Fibroblast of villous mesenchyme (primary cell): ENCODE results near the gene TPI1. TPM values are rescaled to one million over a fixed set of nuclear protein-coding genes. Genes with fewer than 3 reads are reported as not detected.
A peak's percentile ranks its signal among the peaks of the same experiment; 100 is the strongest.

ENCODE experiments used
- DNase-seq: peaks from one replicate; pipeline ENCODE4 v3.0.0-alpha.2; 2010; ENCODE audit warnings: low read depth
- H3K4me3 ChIP-seq: 2 replicates; pipeline ENCODE4 v1.5.1; 2011; ENCODE audit warnings: low read depth, mild to moderate bottlenecking, low read length
- total RNA-seq: library from RNA; depleted of rRNA; stranded (reverse); fragments of >200 nt; gene quantifications from 2 replicates; pipeline ENCODE4 v1.2.3, GENCODE V29; 2012
- TF ChIP-seq, protein P1 (sequence below): IDR thresholded peaks from 2 replicates; pipeline ENCODE4 v1.5.1; 2012; ENCODE audit warnings: low read depth, mild to moderate bottlenecking, low read length; ENCODE audit not compliant: insufficient read depth

TPI1 gene
- total RNA-seq, 1 donor = 620 TPM

DNA sequence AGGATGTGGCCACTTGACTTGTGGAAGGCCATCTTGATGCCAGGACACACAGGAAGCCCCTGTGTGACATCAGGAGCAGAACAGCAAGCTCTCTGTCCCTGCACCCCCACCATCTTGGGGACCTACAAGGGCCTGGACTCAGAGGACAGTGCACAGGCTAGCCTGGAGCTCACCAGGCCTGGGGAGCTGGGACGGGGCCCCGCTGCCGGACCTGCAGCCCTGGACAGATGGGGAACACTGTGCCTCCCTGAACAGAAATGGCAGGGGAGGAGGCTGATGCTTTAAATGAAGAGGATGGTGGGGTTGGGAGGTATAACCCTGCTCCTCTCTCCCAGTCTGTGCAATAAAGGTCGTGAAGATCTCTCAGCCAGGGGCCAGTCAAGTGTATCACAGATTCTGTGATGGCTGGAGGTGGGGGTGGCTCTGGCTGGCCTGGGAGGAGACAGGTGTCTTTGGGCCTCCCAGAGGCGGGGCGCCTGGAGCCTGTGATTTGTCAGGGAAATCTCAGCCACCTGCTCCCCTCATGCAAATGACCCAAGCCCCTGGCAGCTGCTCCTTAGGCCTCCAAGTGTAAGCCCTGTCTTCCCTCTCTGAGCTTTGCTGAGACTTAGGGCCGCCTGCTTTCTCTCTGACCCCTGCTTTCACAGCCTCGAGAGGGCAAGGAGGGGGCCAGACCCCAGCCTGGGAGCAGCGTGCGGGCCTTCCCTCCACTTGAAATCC lies 27.7 kb upstream of the TPI1 start:
- DNase-seq = no peak
- TF ChIP-seq, protein P1, sequence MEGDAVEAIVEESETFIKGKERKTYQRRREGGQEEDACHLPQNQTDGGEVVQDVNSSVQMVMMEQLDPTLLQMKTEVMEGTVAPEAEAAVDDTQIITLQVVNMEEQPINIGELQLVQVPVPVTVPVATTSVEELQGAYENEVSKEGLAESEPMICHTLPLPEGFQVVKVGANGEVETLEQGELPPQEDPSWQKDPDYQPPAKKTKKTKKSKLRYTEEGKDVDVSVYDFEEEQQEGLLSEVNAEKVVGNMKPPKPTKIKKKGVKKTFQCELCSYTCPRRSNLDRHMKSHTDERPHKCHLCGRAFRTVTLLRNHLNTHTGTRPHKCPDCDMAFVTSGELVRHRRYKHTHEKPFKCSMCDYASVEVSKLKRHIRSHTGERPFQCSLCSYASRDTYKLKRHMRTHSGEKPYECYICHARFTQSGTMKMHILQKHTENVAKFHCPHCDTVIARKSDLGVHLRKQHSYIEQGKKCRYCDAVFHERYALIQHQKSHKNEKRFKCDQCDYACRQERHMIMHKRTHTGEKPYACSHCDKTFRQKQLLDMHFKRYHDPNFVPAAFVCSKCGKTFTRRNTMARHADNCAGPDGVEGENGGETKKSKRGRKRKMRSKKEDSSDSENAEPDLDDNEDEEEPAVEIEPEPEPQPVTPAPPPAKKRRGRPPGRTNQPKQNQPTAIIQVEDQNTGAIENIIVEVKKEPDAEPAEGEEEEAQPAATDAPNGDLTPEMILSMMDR = no peak
- H3K4me3 ChIP-seq = no peak overlapping the region

DNA sequence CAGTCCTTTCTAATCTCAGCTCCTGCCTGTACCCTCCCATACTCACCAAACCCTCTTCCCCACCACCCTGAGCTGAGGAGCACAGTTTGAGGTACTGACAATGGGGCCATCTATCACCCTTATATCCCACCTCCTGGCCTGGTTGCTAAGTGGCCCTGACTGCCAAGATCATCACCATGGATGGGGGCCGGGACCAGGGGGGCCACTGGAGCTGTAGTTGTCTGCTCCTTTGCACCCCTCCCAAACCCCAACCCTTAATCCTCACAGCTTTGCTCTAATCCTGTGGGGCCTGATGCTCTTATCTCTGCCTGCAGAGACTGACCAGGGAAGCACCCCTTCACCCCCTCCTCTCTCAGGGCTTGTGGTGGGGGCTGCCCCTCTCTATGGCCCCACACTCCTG lies 27.0 kb upstream of the TPI1 start:
- TF ChIP-seq, protein P1 = no peak
- peak; percentile 26 for DNase-seq
- no peak overlapping the region for H3K4me3 ChIP-seq

DNA sequence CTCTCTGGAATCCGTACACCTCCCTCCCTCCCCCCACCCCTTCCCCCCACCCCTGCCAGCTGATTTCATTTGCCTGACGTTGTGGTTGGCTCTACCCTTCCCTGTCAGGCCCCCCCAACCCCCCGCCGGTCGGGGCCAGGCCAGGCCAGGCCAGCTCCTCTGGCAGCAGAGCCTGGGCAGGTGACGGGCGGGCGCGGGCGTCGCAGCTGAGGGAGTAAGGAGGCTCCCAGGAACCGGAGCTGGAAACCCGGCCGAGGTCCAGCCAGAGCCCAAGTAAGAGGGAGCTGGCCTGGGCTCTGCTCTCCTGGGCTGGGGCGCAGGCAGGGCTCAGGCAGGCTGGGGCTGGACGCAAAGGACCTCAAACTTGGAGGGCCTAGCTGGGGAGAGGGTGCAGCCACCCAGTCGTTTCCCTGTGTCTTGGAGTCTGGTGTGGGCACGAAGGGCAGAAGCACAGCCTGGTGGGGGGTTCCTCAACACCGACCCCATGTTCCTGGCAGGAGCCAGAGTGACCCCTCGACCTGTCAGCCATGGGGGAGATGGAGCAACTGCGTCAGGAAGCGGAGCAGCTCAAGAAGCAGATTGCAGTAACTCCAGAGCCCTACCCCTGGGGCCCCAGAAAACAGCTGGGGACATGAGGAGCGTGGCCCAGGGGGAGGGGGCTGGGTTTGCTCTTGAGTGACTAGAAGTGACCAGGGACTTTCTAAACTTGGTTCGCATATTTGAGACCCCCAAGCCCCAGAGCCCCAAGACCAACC lies 26.4 kb upstream of the TPI1 start, which contains the start of gene GNB3:
Gene GNB3 (plus strand): TSS at position 165 of the 755 bp plus-strand sequence. CDS start 363 bp downstream, at position 528.
- no peak for DNase-seq
- H3K4me3 ChIP-seq = no peak within 1 kb of the TSS
- TF ChIP-seq, protein P1 = no peak

- TF ChIP-seq, protein P1 = no peak
- H3K4me3 ChIP-seq = no peak overlapping the region
- no peak for DNase-seq
Measured at GRCh38 chr12:6842075-6842474, 25.3 kb upstream of the TPI1 start.

GRCh38 chr12:6843118-6843902 lies 24.0 kb upstream of the TPI1 start:
- no peak for DNase-seq
- no peak overlapping the region for H3K4me3 ChIP-seq
- TF ChIP-seq, protein P1 = no peak

GRCh38 chr12:6845395-6845794 lies 21.9 kb upstream of the TPI1 start:
- TF ChIP-seq, protein P1 = no peak
- no peak overlapping the region for H3K4me3 ChIP-seq
- no peak for DNase-seq
